Stimulated activated CD4-positive, alpha-beta T cell treated with anti-CD3 and anti-CD28 coated beads, Interleukin-12 subunit alpha, Interleukin-12 subunit beta, amount 100 ng/mL, for 4 hours (primary cell): ENCODE measurements around the gene MAP3K14.
A peak's percentile ranks its signal among the peaks of the same experiment; 100 is the strongest.

Experiments
- DNase-seq: peaks from one replicate; pipeline ENCODE4 v3.0.0-alpha.2; 2020

Gene MAP3K14

DNA sequence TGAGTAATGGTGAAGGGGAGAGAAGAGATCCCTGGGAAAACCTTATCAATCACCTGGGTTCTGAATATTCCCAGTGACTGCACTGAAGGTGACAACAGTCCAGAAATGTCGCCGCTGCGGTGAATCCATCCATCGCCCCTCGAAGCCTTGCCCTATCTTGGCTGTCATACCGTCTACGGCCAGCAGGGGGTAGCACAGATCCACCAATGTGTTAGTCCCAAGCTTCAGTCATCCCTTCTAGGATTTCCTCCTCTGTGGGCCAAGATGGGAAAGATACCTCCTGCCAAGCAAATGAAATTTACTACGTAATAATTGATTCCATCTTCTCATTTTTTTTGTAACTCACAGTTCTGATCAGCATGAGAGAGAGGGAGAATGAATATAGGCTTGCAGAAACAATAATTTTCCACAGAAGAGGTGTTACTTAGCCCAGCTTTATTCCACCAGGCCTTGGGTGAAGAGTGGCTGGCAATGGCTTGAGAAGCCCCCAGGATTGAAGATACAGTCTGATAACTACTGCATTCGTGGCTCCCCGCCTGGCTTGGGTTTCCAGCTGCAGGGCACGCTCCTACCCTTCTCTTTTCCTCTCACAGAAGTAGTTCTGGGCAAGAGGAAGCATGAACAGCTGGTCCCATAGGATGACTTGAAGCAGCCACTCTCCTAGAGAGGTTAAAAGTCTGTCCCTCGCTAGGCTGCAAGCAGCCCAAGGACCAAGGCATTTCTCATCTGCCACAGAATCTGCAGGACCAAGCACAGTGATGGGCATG, 97.7 kb downstream of the MAP3K14 start:
- DNase-seq = peak; percentile 89
